ENCODE data around the gene KCNJ1.

Gene KCNJ1

DNA sequence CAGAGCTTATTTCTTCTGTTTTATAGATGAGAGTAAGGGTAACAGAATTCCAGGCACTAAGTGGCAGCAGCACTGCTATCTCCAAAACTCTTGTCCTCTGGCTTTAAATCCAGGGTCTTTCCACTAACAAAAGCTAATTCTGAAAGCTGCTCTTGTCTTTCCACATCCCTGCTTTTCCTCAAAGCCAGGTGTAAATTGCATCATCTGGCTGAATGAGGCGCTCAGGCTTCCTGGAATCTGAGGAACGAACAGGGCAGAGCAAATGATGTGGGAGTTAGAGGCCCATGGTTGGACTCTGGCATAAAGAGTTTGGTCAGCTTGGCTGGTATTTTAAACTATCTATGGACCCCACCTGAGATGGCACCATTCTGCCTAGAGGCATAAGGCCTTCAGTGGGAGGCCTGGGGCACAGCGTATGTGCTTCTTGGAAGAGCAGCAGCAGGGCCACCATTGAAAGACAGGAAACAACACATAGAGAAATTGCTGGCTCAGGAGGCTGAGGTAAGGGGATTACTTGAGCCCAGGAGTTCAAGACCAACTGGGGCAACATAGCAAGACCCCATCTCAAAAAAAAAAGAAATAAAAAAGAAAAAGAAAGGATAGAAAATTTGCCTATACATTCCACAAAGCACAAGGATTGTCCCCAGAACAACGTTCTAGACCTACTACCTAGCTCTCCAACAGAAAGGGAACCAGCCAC lies 25.9 kb upstream of the KCNJ1 start:
- H3K9me3 ChIP-seq (ENCODE audit: control insufficient read depth in 1 of 2, low read length in 2 of 2): no peaks in the 10 kb centered on the region
- H3K27ac ChIP-seq (ENCODE audit: low read depth, low read length): no peak overlapping the region
- H3K27me3 ChIP-seq (ENCODE audit: control insufficient read depth in 1 of 2, insufficient read depth in 2 of 2, low read length in 2 of 2): peaks cover 13 to 15% of the 10 kb centered on the region in 2 donors
- H3K4me3 ChIP-seq (ENCODE audit: low read depth in 1 of 2, low read length in 2 of 2): no peak overlapping the region
- no peaks in the 10 kb centered on the region for H3K36me3 ChIP-seq (ENCODE audit: control insufficient read depth in 1 of 2, insufficient read depth in 2 of 2, low read length in 2 of 2)
- H3K4me1 ChIP-seq (ENCODE audit: control insufficient read depth in 1 of 2, insufficient read depth in 2 of 2, low read length in 2 of 2): peaks cover 28 to 36% of the 10 kb centered on the region in 2 donors
- no peak overlapping the region for H3K9ac ChIP-seq (ENCODE audit: low read depth in 1 of 2, low read length in 2 of 2)

DNA sequence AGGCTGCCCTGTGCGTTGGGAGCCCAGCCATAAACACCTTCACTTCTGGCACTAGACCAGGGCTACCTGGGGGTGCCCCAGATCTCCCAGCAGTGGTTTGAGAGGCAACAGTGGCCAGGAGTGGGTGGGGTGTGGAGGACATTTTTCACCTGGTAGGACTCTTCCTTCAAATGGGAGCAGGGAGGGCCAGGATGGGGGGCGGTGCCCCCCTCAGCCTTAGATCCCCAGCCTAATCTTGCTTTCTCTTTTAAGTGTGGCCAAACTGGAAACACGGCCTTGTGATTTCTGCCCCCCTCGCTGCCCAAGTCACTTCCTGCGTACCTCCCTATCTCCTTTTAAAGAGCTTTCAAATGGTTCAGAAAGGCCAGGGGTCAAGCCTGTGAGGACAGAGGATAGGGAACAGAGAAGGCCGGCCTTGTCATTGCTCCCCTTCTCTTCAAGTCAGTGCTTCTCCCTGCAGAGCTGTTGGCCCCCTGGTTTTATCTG lies 24.9 kb upstream of the KCNJ1 start:
- Histone ChIP-seq H3K27ac (ENCODE audit: low read depth, low read length) (no peak overlapping the region), H3K9me3 (ENCODE audit: control insufficient read depth in 1 of 2, low read length in 2 of 2) (no peaks in the 10 kb centered on the region), H3K27me3 (ENCODE audit: control insufficient read depth in 1 of 2, insufficient read depth in 2 of 2, low read length in 2 of 2) (peaks cover 13 to 16% of the 10 kb centered on the region in 2 donors), H3K4me3 (ENCODE audit: low read depth in 1 of 2, low read length in 2 of 2) (peak overlapping the region in 1 of 2 donors; percentile 1), H3K4me1 (ENCODE audit: control insufficient read depth in 1 of 2, insufficient read depth in 2 of 2, low read length in 2 of 2) (peaks cover 29 to 36% of the 10 kb centered on the region in 2 donors), H3K36me3 (ENCODE audit: control insufficient read depth in 1 of 2, insufficient read depth in 2 of 2, low read length in 2 of 2) (no peaks in the 10 kb centered on the region), H3K9ac (ENCODE audit: low read depth in 1 of 2, low read length in 2 of 2) (no peak overlapping the region)

DNA sequence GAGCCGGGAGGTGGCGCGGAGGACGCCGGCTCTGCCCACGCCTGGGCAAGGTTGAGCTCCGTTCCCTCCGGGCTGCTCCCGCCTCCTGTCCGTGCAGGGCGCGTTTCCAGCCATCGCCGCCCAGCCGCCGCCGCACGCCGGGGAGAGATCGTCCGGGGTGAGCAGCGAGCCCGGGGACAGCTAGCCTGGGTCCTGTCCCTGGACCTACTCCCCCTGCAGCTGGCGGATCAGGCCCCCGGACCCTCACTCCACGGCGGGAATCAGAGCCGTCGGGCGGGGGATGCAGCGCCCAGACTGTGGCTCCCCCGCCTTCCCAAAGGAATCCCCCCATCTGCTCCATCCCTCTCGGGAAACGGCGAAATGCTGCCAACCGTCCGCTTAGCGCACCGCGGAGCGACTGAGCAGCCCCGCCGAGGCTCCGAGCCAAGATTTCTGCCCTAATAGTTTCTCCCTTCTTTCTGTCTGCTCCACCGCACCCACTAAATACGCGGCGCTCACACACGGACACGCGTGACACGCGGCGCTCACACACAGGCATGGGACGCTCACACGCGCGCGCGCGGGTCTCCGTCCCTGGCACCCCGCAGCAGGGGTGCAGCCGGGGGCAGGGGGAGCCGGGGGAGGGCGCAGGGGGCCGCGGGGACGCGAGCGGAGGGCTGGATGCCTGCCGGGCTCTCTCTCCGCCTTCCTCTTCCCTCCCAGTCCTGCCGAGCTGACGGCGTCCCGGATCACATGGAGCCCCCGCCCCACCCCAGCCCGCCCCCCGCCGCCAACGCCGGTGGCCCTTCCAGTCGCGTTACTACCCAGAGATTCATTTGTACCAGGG lies 23.7 kb upstream of the KCNJ1 start, which contains the start of gene KCNJ5:
Gene KCNJ5 (plus strand): TSS at position 814 of the 826 bp plus-strand sequence. CDS start 19,918 bp downstream, outside the sequence.
- H3K27ac ChIP-seq (ENCODE audit: low read depth, low read length): no peak within 1 kb of the TSS
- H3K27me3 ChIP-seq (ENCODE audit: control insufficient read depth in 1 of 2, insufficient read depth in 2 of 2, low read length in 2 of 2): peaks cover 13 to 16% of the 10 kb centered on the region in 2 donors
- H3K9ac ChIP-seq (ENCODE audit: low read depth in 1 of 2, low read length in 2 of 2): peak within 1 kb of the TSS; percentile 20 to 28
- H3K4me3 ChIP-seq (ENCODE audit: low read depth in 1 of 2, low read length in 2 of 2): peak within 1 kb of the TSS; percentile 54 to 55
- peaks cover 31 to 36% of the 10 kb centered on the region in 2 donors for H3K4me1 ChIP-seq (ENCODE audit: control insufficient read depth in 1 of 2, insufficient read depth in 2 of 2, low read length in 2 of 2)
- no peaks in the 10 kb centered on the region for H3K9me3 ChIP-seq (ENCODE audit: control insufficient read depth in 1 of 2, low read length in 2 of 2)
- no peaks in the 10 kb centered on the region for H3K36me3 ChIP-seq (ENCODE audit: control insufficient read depth in 1 of 2, insufficient read depth in 2 of 2, low read length in 2 of 2)

DNA sequence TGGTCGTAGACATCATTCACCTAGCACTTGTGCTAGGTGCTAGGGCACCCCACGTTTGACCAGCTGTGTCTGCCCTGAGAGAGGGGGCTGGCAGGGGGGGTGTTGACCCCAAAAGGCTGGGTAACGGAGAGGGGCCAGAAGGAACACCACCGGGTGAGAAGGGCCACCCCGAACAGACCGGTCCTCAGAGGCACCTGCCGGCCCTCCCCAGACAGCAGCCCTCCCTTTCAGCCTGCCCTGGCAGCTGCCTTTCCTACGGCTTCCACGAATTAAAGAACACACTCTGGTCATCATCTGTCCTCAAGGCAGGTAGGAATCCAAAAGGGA lies 23.1 kb upstream of the KCNJ1 start:
- peaks cover 13 to 16% of the 10 kb centered on the region in 2 donors for H3K27me3 ChIP-seq (ENCODE audit: control insufficient read depth in 1 of 2, insufficient read depth in 2 of 2, low read length in 2 of 2)
- no peaks in the 10 kb centered on the region for H3K36me3 ChIP-seq (ENCODE audit: control insufficient read depth in 1 of 2, insufficient read depth in 2 of 2, low read length in 2 of 2)
- no peaks in the 10 kb centered on the region for H3K9me3 ChIP-seq (ENCODE audit: control insufficient read depth in 1 of 2, low read length in 2 of 2)
- H3K4me1 ChIP-seq (ENCODE audit: control insufficient read depth in 1 of 2, insufficient read depth in 2 of 2, low read length in 2 of 2): peaks cover 30 to 36% of the 10 kb centered on the region in 2 donors
- H3K9ac ChIP-seq (ENCODE audit: low read depth in 1 of 2, low read length in 2 of 2): peak overlapping the region in 1 of 2 donors; percentile 28
- peak overlapping the region; percentile 54 to 55 for H3K4me3 ChIP-seq (ENCODE audit: low read depth in 1 of 2, low read length in 2 of 2)
- H3K27ac ChIP-seq (ENCODE audit: low read depth, low read length): no peak overlapping the region

DNA sequence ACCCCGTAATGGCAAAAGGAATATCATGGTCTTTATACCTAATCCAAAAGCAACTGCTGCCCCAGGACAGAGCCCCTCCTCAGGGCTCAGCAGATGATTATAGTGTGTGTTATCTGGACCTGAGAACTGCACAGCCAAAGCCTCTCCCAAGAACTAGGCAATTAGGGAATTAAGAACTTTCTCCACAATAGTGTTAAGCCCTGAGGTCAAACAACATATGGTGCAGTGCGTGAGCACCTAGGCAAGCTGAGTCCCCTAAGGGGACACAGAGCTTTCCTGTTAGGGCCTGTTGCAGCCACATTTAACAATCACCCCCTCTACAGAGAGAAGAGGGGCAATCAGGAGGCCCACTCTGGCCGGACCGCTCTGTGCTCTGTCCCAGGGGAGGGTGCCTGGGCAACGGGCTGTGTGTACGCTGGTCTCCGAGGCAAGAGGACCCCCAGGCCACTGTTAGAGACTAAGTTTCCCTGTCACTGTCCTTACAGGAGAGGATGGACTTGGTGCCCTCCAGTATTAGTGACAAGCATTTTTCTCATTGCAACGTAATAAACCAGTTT lies 22.6 kb upstream of the KCNJ1 start:
- Histone ChIP-seq H3K4me3 (ENCODE audit: low read depth in 1 of 2, low read length in 2 of 2) (peak overlapping the region in 1 of 2 donors; percentile 54), H3K36me3 (ENCODE audit: control insufficient read depth in 1 of 2, insufficient read depth in 2 of 2, low read length in 2 of 2) (no peaks in the 10 kb centered on the region), H3K27me3 (ENCODE audit: control insufficient read depth in 1 of 2, insufficient read depth in 2 of 2, low read length in 2 of 2) (peaks cover 13 to 16% of the 10 kb centered on the region in 2 donors), H3K27ac (ENCODE audit: low read depth, low read length) (no peak overlapping the region), H3K9ac (ENCODE audit: low read depth in 1 of 2, low read length in 2 of 2) (no peak overlapping the region), H3K9me3 (ENCODE audit: control insufficient read depth in 1 of 2, low read length in 2 of 2) (no peaks in the 10 kb centered on the region), H3K4me1 (ENCODE audit: control insufficient read depth in 1 of 2, insufficient read depth in 2 of 2, low read length in 2 of 2) (peaks cover 26 to 32% of the 10 kb centered on the region in 2 donors)

DNA sequence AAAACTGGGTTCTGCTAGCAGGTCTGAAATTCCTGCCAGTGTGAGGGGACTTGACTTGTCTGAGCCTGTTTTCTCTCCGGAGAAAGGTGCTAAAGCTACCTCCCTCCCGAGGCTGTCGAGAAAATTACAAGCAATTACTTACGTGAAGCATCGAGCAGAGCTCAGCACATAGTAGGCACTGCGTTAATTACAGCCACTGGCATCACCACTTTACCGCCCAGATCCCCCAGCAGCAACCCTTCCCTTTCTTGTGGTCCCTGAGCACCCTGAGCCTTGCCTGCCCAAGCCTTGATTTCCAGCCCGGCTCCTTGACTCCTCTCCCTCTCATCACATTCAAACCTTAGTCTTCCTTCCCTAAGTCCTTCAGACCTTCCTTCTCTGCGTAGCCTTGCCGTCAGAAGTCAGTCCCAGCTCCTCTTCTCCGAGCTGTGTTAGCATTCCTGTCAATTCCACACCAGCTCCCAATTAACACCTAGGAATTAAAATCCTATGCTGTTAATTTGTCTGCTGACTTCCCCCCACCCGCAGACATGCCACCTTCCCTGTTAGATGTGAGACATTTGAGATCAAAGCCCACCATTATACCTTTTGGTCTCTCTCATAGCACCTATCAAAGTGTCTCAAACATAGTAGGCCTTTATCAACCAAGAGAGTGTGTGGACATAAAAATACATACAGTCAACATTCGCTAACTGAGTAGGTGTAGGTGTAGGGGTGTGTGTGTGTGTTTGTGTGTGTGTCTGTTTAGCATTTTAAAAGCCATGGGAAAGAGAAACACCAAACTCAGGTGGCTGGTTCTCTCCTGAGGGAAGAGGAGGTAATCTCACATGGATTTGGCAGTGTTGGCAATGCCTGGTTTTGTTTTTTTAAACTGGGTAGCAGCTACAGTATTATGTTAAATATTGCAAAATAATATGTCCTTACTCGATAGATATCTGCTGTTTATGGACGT lies 21.2 kb upstream of the KCNJ1 start:
- Histone ChIP-seq H3K9me3 (ENCODE audit: control insufficient read depth in 1 of 2, low read length in 2 of 2) (no peaks in the 10 kb centered on the region), H3K4me3 (ENCODE audit: low read depth in 1 of 2, low read length in 2 of 2) (no peak overlapping the region), H3K27me3 (ENCODE audit: control insufficient read depth in 1 of 2, insufficient read depth in 2 of 2, low read length in 2 of 2) (peaks cover 13 to 16% of the 10 kb centered on the region in 2 donors), H3K27ac (ENCODE audit: low read depth, low read length) (no peak overlapping the region), H3K9ac (ENCODE audit: low read depth in 1 of 2, low read length in 2 of 2) (no peak overlapping the region), H3K36me3 (ENCODE audit: control insufficient read depth in 1 of 2, insufficient read depth in 2 of 2, low read length in 2 of 2) (no peaks in the 10 kb centered on the region), H3K4me1 (ENCODE audit: control insufficient read depth in 1 of 2, insufficient read depth in 2 of 2, low read length in 2 of 2) (peaks cover 11 to 21% of the 10 kb centered on the region in 2 donors)

- H3K27me3 ChIP-seq (ENCODE audit: control insufficient read depth in 1 of 2, insufficient read depth in 2 of 2, low read length in 2 of 2): peaks cover 16 to 22% of the 10 kb centered on the region in 2 donors
- no peaks in the 10 kb centered on the region for H3K9me3 ChIP-seq (ENCODE audit: control insufficient read depth in 1 of 2, low read length in 2 of 2)
- H3K36me3 ChIP-seq (ENCODE audit: control insufficient read depth in 1 of 2, insufficient read depth in 2 of 2, low read length in 2 of 2): no peaks in the 10 kb centered on the region
- no peak overlapping the region for H3K9ac ChIP-seq (ENCODE audit: low read depth in 1 of 2, low read length in 2 of 2)
- no peak overlapping the region for H3K27ac ChIP-seq (ENCODE audit: low read depth, low read length)
- H3K4me1 ChIP-seq (ENCODE audit: control insufficient read depth in 1 of 2, insufficient read depth in 2 of 2, low read length in 2 of 2): peaks cover 10 to 15% of the 10 kb centered on the region in 2 donors
- no peak overlapping the region for H3K4me3 ChIP-seq (ENCODE audit: low read depth in 1 of 2, low read length in 2 of 2)
Measured at GRCh38 chr11:128886406-128887124, 19.5 kb upstream of the KCNJ1 start.

- Histone ChIP-seq H3K4me3 (ENCODE audit: low read depth in 1 of 2, low read length in 2 of 2) (no peak overlapping the region), H3K27ac (ENCODE audit: low read depth, low read length) (no peak overlapping the region), H3K36me3 (ENCODE audit: control insufficient read depth in 1 of 2, insufficient read depth in 2 of 2, low read length in 2 of 2) (no peaks in the 10 kb centered on the region), H3K9me3 (ENCODE audit: control insufficient read depth in 1 of 2, low read length in 2 of 2) (no peaks in the 10 kb centered on the region), H3K4me1 (ENCODE audit: control insufficient read depth in 1 of 2, insufficient read depth in 2 of 2, low read length in 2 of 2) (peaks cover under 1 to 3% of the 10 kb centered on the region in 2 donors), H3K9ac (ENCODE audit: low read depth in 1 of 2, low read length in 2 of 2) (no peak overlapping the region), H3K27me3 (ENCODE audit: control insufficient read depth in 1 of 2, insufficient read depth in 2 of 2, low read length in 2 of 2) (peaks cover 9 to 12% of the 10 kb centered on the region in 2 donors)
Measured at GRCh38 chr11:128884703-128885338, 17.7 kb upstream of the KCNJ1 start.
